ENCODE data around the gene RCAN3. TPM values are rescaled to one million over a fixed set of nuclear protein-coding genes. Genes with fewer than 3 reads are reported as not detected.

RCAN3 gene
- total RNA-seq, 1 donor: 11.7 TPM

GRCh38 chr1:24493785-24494184 lies 8.9 kb upstream of the RCAN3 start:
- no peak for DNase-seq (ENCODE audit: low read depth)
- TF ChIP-seq CTCF (IDR thresholded peaks at IDR 0.05; ENCODE audit: insufficient read depth, low read depth, low read length): no peak
- no peak overlapping the region for H3K4me3 ChIP-seq (ENCODE audit: low read depth, low read length)

DNA sequence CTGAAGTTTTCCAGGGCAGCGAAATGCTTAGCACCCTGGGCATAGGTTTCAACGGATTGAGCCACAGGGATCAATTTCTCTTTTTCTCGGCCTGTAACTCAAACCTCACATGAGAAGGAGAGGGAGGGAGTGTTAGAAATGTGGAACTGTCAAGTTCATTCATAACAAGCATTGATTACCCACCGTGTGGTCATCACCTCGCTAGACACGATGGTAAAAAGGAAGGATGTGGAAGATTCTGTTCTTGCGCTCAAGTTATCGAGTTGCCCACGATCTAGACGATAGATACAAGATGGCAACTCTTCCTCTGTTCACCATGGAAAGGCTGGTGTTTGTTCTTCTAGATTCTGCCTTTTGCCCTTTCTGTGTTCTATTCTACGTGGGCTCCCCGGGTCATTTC lies 4.0 kb upstream of the RCAN3 start:
- no peak overlapping the region for H3K4me3 ChIP-seq (ENCODE audit: low read depth, low read length)
- TF ChIP-seq CTCF (IDR thresholded peaks at IDR 0.05; ENCODE audit: insufficient read depth, low read depth, low read length): no peak
- DNase-seq (ENCODE audit: low read depth): no peak

DNA sequence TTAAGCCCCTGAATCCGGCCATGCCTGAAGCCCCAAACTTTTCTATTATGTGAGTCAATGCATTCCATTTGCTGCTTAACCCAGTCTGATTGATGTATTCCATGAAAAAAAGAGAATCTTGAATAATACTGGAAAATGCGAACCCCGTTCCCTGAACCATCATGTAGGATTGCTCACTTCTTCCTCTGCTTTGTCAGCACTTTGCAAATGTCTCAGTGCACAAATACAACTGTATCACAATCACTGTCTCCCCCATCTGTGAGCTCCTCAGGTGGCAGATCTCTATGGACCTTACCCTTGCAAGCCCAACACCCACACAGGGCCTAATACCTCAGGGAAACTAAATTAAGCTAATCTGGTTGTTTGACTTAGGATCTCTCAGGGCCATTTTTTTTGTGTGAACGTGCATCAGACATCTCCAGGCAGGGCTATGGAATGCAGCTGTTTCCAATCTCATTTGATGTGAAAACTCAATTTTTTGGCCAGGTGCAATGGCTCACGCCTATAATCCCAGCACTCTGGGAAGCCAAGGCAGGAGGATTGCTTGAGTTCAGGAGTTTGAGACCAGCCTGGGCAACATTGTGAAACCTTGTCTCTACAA lies 2.1 kb upstream of the RCAN3 start:
- DNase-seq (ENCODE audit: low read depth): no peak
- TF ChIP-seq CTCF (IDR thresholded peaks at IDR 0.05; ENCODE audit: insufficient read depth, low read depth, low read length): no peak
- no peak overlapping the region for H3K4me3 ChIP-seq (ENCODE audit: low read depth, low read length)

DNA sequence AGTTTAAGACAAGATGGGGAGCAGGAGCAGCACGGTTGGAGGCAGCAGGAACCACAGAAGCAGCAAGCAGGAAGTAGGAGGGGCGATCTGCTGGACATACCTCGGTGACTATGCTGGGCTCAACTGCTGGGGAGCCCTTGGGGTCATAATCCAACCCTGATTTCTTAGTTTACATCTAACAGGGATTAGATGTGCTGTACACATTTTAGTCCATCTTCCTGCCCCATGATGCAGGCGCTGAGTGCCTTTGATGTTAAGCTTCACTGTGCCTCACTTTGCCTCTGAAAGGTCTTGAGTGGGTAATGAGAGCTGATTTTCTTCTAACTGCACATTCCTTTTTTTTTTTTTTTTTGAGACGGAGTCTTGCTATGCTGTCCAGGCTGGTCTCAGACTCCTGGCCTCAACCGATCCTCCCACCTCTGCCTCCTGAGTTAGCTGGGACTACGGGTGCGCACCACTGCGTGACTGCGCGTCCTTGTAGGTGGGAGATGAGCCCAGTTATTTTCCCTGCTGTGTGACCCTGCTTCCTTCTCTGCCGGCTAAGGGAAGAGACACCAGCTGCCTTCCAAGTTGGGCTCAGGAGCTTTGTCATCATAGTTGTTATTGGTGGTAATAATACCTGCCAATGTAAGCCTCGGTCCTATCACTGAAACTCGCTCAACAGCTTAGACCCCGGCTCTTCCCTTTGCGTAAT lies 1.1 kb upstream of the RCAN3 start:
- H3K4me3 ChIP-seq (ENCODE audit: low read depth, low read length): peak overlapping the region; percentile 77
- DNase-seq (ENCODE audit: low read depth): peak; percentile 16
- TF ChIP-seq CTCF (IDR thresholded peaks at IDR 0.05; ENCODE audit: insufficient read depth, low read depth, low read length): no peak

DNA sequence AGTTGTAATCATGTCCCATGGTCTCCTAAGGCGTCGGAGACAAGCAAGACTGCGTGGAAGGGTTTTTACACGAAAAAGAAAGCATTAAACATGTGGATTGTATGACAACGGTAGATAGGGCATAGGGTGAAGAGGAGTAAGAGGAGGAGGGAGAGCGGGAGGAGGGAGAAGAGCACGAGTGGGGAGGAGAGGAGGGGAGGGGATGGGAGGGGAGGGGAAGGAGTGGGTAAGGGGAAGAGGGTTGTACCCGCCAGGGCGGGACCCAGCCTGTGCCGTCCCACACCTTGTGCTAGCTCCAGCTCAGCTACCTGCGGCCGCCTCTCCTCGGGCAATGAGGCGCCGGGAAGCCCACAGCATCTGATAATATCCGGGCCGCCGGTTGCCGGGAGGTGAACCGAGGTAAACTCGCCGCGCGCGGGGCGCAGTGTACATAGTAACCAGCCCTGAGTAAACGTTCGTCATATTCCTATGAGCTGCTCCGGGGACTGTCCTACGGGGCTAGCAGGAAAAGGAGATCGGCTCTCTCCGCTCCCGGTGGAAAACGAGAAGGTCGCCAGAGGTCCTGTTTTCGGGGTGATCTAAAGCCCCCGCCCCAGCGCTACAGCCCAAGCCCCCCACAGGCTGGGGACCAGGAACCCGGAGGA lies 449 bp upstream of the RCAN3 start:
- peak; percentile 62 for DNase-seq (ENCODE audit: low read depth)
- TF ChIP-seq CTCF (IDR thresholded peaks at IDR 0.05; ENCODE audit: insufficient read depth, low read depth, low read length): no peak
- peak overlapping the region; percentile 77 for H3K4me3 ChIP-seq (ENCODE audit: low read depth, low read length)

DNA sequence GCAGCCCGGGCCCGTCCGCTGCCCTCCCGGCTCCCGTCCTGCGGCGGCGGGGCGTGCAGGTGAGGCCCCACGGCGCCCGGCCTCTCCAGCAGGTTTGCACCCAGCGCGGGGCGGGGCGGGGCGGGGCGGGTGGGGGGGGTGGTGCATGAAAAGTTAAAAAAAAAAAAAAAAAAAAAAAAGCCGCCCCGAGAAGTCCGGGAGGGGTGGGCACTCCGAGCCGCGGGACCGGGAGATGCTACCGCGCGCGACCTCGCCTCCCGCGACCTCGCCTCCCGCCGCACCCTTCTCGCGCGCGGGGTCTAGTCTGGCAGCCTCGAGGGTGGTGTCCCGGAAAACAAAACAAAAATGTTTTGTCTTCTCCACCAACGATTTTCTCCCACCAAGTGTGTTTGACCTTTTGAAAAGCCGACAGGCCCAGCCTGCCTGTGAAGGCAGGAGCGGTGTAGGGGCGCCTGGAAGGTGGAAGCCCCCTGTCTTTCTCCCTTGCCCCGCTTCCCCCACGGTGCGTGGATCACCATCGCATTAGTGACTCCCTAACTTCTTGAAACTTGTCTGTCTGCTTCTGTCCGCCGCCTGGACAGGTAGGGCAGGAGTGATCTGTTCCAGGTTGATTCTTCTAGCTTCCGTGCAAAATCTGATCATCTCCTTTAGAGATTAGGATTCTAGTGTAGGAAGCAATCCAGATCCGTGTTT lies 569 bp downstream of the RCAN3 start:
- no peak for TF ChIP-seq CTCF (IDR thresholded peaks at IDR 0.05; ENCODE audit: insufficient read depth, low read depth, low read length)
- peak overlapping the region; percentile 77 for H3K4me3 ChIP-seq (ENCODE audit: low read depth, low read length)
- DNase-seq (ENCODE audit: low read depth): no peak

All from fibroblast of villous mesenchyme (primary cell).